GM23338 (cell line): ENCODE measurements around the gene PJA2. TPM values are rescaled to one million over a fixed set of nuclear protein-coding genes. Genes with fewer than 3 reads are reported as not detected.

Experiments used
- ATAC-seq: fragments of 200-7000 bp; cut with Tn5 transposase; 3 replicates; pipeline ENCODE4 v1.9.1; 2020
- DNase-seq: peaks from one replicate; pipeline ENCODE4 v3.0.0-alpha.2; 2015; ENCODE audit warnings: low spot score
- H2AFZ ChIP-seq: fragments of 200-600 bp; sonication (generic); 2 replicates; pipeline ENCODE4 v1.8.0; 2016; ENCODE audit warnings: antibody characterized with exemption, mild to moderate bottlenecking, moderate library complexity
- H3F3A ChIP-seq: fragments of 200-600 bp; sonication (generic); replicated peaks from 2 replicates; pipeline ENCODE4 v1.8.0; 2017; ENCODE audit warnings: antibody characterized with exemption, mixed run types, low read depth
- H3K27ac ChIP-seq: fragments of 200-600 bp; sonication (generic); 2 replicates; pipeline ENCODE4 v1.6.1; 2016; ENCODE audit warnings: low read depth
- H3K27me3 ChIP-seq: fragments of 200-600 bp; sonication (generic); 2 replicates; pipeline ENCODE4 v1.8.0; 2016; ENCODE audit warnings: mild to moderate bottlenecking, mixed run types, moderate library complexity; ENCODE audit not compliant: insufficient read depth
- H3K36me3 ChIP-seq: fragments of 200-600 bp; sonication (generic); 2 replicates; pipeline ENCODE4 v1.8.0; 2016; ENCODE audit warnings: mild to moderate bottlenecking; ENCODE audit not compliant: insufficient read depth
- H3K4me1 ChIP-seq: fragments of 200-600 bp; sonication (generic); 2 replicates; pipeline ENCODE4 v1.8.0; 2016; ENCODE audit warnings: mild to moderate bottlenecking, moderate library complexity; ENCODE audit not compliant: insufficient read depth
- H3K4me2 ChIP-seq: fragments of 200-600 bp; sonication (generic); 2 replicates; pipeline ENCODE4 v1.7.1; 2017; ENCODE audit warnings: mixed run types
- H3K4me3 ChIP-seq: fragments of 200-600 bp; sonication (generic); 2 replicates; pipeline ENCODE4 v1.6.1; 2016; ENCODE audit warnings: mixed run types
- H3K79me2 ChIP-seq: fragments of 200-600 bp; sonication (generic); replicated peaks from 2 replicates; pipeline ENCODE4 v1.8.0; 2017; ENCODE audit warnings: mild to moderate bottlenecking; ENCODE audit not compliant: insufficient read depth
- H3K9me2 ChIP-seq: fragments of 200-600 bp; sonication (generic); 2 replicates; pipeline ENCODE4 v1.8.0; 2017; ENCODE audit not compliant: insufficient read depth
- H4K20me1 ChIP-seq: fragments of 200-600 bp; sonication (generic); replicated peaks from 2 replicates; pipeline ENCODE4 v1.8.0; 2017; ENCODE audit warnings: mild to moderate bottlenecking; ENCODE audit not compliant: insufficient read depth
- H3K27ac Mint-ChIP-seq: 2 replicates; pipeline ENCODE4 v1.8.0; 2020; ENCODE audit warnings: inconsistent platforms, mild to moderate bottlenecking, moderate library complexity, mixed read lengths
- H3K27me3 Mint-ChIP-seq: 3 replicates; pipeline ENCODE4 v1.8.0; 2022; ENCODE audit warnings: low read depth, mild to moderate bottlenecking, moderate library complexity, mixed read lengths, inconsistent platforms; ENCODE audit not compliant: insufficient read depth, poor library complexity
- H3K36me3 Mint-ChIP-seq: 3 replicates; pipeline ENCODE4 v1.8.0; 2021; ENCODE audit warnings: low read depth, mild to moderate bottlenecking, inconsistent platforms, moderate library complexity, mixed read lengths
- H3K4me1 Mint-ChIP-seq: 3 replicates; pipeline ENCODE4 v1.8.0; 2020; ENCODE audit warnings: mild to moderate bottlenecking, inconsistent platforms, mixed read lengths
- H3K4me3 Mint-ChIP-seq: 3 replicates; pipeline ENCODE4 v1.8.0; 2021; ENCODE audit warnings: moderate library complexity, mild to moderate bottlenecking, inconsistent platforms, mixed read lengths
- H3K9me3 Mint-ChIP-seq: 3 replicates; pipeline ENCODE4 v1.8.0; 2020; ENCODE audit warnings: moderate library complexity, mild to moderate bottlenecking, inconsistent platforms, mixed read lengths
- CTCF ChIP-seq, 2 experiments: fragments of 200-600 bp in 1 of 2; sonication (generic) in 1 of 2; conservative IDR thresholded peaks; 2 replicates each; pipeline versions ENCODE4 v1.5.1 to v1.6.1; 2016 to 2017; ENCODE audit warnings: antibody characterized with exemption in 2 of 2, low read depth in 2 of 2, mild to moderate bottlenecking in 2 of 2, moderate library complexity in 1 of 2
- EZH2 ChIP-seq: fragments of 200-600 bp; sonication (generic); IDR thresholded peaks from one replicate; pipeline ENCODE4 v1.8.0; 2017; ENCODE audit warnings: antibody characterized with exemption, mild to moderate bottlenecking, low read depth; ENCODE audit not compliant: unreplicated experiment
- EZH2phosphoT487 ChIP-seq: fragments of 200-600 bp; sonication (generic); IDR thresholded peaks from one replicate; pipeline ENCODE4 v1.8.1; 2018; ENCODE audit warnings: antibody characterized with exemption; ENCODE audit not compliant: unreplicated experiment
- ZNF331 ChIP-seq: fragments of 250-450 bp; sonication (Bioruptor Pico); IDR thresholded peaks from 2 replicates; pipeline ENCODE4 v1.5.0; 2020; ENCODE audit warnings: low read depth, mild to moderate bottlenecking, moderate library complexity
- ZNF462 ChIP-seq: fragments of 250-450 bp; sonication (Bioruptor Pico); IDR thresholded peaks from 2 replicates; pipeline ENCODE4 v1.5.0; 2020; ENCODE audit warnings: mild to moderate bottlenecking, moderate library complexity
- polyA plus RNA-seq: library from polyadenylated mRNA; unstranded; fragments of >200 nt; fragmentation: Nextera tagmentation; extraction: Ambion mirVana; gene quantifications from 2 replicates; pipeline ENCODE4 v1.2.1, GENCODE V29; 2016
- total RNA-seq: library from RNA; depleted of rRNA; stranded (reverse); fragments of >200 nt; shearing (Covaris generic); gene quantifications from 2 replicates; pipeline ENCODE4 v1.2.3, GENCODE V29; 2014
- TF ChIP-seq, protein P1 (sequence below): IDR thresholded peaks from 2 replicates; pipeline ENCODE4 v1.6.1; 2016; ENCODE audit warnings: antibody characterized with exemption

Gene PJA2
- total and polyA plus RNA-seq, 2 experiments from 2014 or later: 31.5 to 65.3 TPM

DNA sequence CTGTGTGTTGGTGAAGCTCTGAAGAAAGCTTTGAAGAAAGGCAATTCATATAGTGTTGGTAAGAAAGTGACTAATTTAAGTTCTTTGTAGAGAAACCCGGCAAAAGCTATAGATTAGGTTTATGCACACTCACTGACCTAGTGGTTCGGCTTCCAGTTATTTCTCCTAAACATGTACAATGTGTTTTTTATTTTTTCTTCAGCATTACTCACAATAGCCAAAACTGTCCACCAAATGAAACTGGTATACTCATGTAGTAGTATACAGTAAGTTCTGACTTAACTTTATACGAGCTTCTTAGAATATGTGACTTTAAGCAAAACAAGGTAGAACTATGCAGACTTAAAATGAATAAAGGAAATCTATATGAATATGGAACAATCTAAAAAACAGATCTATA, 44.8 kb downstream of the PJA2 start (continued):
- TF ChIP-seq CTCF (conservative IDR thresholded peaks at IDR 0.05; ENCODE audit: low read depth in 2 of 2) (no peak), ZNF462 (CRISPR knock-in tag) (no peak)

DNA sequence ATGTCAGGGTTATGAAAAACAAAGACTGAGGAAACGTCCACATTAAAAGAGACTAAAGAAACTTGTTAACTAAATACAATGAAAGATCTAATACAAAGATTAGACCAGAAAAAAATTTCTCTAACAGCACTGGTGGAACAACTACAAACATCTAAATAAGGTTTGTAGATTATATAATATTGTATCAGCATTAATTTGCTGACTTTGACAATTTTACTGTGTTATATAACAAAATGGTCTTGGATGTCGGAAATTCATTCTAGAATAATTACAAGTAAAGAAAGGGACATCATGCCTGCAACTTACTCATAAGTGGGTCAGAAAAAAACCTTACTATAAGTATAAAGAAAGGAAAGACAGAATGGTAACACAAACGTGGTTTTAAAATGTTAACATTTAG, 50.1 kb downstream of the PJA2 start:
- H3K9me2 ChIP-seq: no peaks in the 10 kb centered on the region
- no peaks in the 10 kb centered on the region for H4K20me1 ChIP-seq
- Mint-ChIP-seq H3K4me1 (no peaks in the 10 kb centered on the region), H3K9me3 (no peaks in the 10 kb centered on the region), H3K27ac (no peak overlapping the region), H3K36me3 (peaks cover 44% of the 10 kb centered on the region; the same call in 2 of the 3 replicates), H3K27me3 (no peaks in the 10 kb centered on the region), H3K4me3 (no peak overlapping the region)
- H3F3A ChIP-seq: no peaks in the 10 kb centered on the region
- H3K4me1 ChIP-seq: no peaks in the 10 kb centered on the region
- ATAC-seq: no peak
- H3K4me2 ChIP-seq: no peak overlapping the region
- H2AFZ ChIP-seq: no peak overlapping the region
- H3K36me3 ChIP-seq: peaks cover 2% of the 10 kb centered on the region; the same call in 1 of the 2 replicates
- no peak overlapping the region for H3K27ac ChIP-seq
- no peaks in the 10 kb centered on the region for H3K27me3 ChIP-seq
- H3K79me2 ChIP-seq: no peaks in the 10 kb centered on the region
- H3K4me3 ChIP-seq: no peak overlapping the region
- no peak for DNase-seq
- no peak for TF ChIP-seq ZNF462 (CRISPR knock-in tag)
- TF ChIP-seq EZH2: no peak
- TF ChIP-seq ZNF331 (CRISPR knock-in tag): no peak
- TF ChIP-seq, protein P1, sequence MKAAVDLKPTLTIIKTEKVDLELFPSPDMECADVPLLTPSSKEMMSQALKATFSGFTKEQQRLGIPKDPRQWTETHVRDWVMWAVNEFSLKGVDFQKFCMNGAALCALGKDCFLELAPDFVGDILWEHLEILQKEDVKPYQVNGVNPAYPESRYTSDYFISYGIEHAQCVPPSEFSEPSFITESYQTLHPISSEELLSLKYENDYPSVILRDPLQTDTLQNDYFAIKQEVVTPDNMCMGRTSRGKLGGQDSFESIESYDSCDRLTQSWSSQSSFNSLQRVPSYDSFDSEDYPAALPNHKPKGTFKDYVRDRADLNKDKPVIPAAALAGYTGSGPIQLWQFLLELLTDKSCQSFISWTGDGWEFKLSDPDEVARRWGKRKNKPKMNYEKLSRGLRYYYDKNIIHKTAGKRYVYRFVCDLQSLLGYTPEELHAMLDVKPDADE: no peak
- no peak for TF ChIP-seq EZH2phosphoT487
